ENCODE data around the gene SMIM30.

SMIM30 gene

GRCh38 chr7:113099284-113099919 is 19.0 kb downstream of the SMIM30 start:
- H3K36me3 ChIP-seq (ENCODE audit: control insufficient read depth, low read depth, low read length), result no peaks in the 10 kb centered on the region
- no peak overlapping the region for H3K27ac ChIP-seq (ENCODE audit: low read length)
- H3K4me3 ChIP-seq (ENCODE audit: low read length), result no peak overlapping the region
- H3K9me3 ChIP-seq (ENCODE audit: control insufficient read depth, low read depth, low read length), result no peaks in the 10 kb centered on the region
- no peaks in the 10 kb centered on the region for H3K4me1 ChIP-seq (ENCODE audit: control insufficient read depth, low read depth, low read length)
- H3K27me3 ChIP-seq (ENCODE audit: control insufficient read depth, insufficient read depth, low read length), result no peaks in the 10 kb centered on the region
- no peak overlapping the region for H3K9ac ChIP-seq (ENCODE audit: low read length)

- H3K27ac ChIP-seq (ENCODE audit: low read length), result no peak overlapping the region
- H3K36me3 ChIP-seq (ENCODE audit: control insufficient read depth, low read depth, low read length), result no peaks in the 10 kb centered on the region
- H3K4me3 ChIP-seq (ENCODE audit: low read length), result no peak overlapping the region
- no peaks in the 10 kb centered on the region for H3K27me3 ChIP-seq (ENCODE audit: control insufficient read depth, insufficient read depth, low read length)
- no peaks in the 10 kb centered on the region for H3K4me1 ChIP-seq (ENCODE audit: control insufficient read depth, low read depth, low read length)
- H3K9me3 ChIP-seq (ENCODE audit: control insufficient read depth, low read depth, low read length), result no peaks in the 10 kb centered on the region
- H3K9ac ChIP-seq (ENCODE audit: low read length), result no peak overlapping the region
Observed at GRCh38 chr7:113094517-113095249, 23.7 kb downstream of the SMIM30 start.

GRCh38 chr7:113093561-113093960 is 24.8 kb downstream of the SMIM30 start:
- no peaks in the 10 kb centered on the region for H3K4me1 ChIP-seq (ENCODE audit: control insufficient read depth, low read depth, low read length)
- H3K27me3 ChIP-seq (ENCODE audit: control insufficient read depth, insufficient read depth, low read length), result no peaks in the 10 kb centered on the region

DNA sequence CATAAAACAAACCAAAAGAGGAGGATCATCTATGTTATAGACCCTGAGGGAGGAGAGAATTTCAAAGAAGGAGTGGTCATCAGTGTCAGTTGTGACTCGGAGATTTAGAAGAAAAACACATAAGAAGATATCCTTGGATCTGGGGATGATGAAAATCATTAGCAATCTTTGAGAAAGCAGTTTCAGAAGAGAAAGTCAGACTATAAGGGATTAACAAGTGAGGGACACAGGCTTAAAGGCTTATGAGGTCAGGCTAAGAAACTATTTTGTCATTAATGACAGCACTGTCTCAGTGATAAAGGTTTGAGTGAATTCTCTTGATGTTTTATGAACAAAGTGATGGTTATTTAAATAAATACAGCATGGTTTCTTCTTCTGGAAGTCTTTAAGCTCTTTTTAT is 25.6 kb downstream of the SMIM30 start:
- no peak overlapping the region for H3K9ac ChIP-seq (ENCODE audit: low read length)
- no peaks in the 10 kb centered on the region for H3K27me3 ChIP-seq (ENCODE audit: control insufficient read depth, insufficient read depth, low read length)
- no peak overlapping the region for H3K27ac ChIP-seq (ENCODE audit: low read length)
- peaks cover 4% of the 10 kb centered on the region for H3K4me1 ChIP-seq (ENCODE audit: control insufficient read depth, low read depth, low read length)
- H3K36me3 ChIP-seq (ENCODE audit: control insufficient read depth, low read depth, low read length), result no peaks in the 10 kb centered on the region
- H3K9me3 ChIP-seq (ENCODE audit: control insufficient read depth, low read depth, low read length), result no peaks in the 10 kb centered on the region
- no peak overlapping the region for H3K4me3 ChIP-seq (ENCODE audit: low read length)

More at GRCh38 chr7:113093561-113093960, 24.8 kb downstream of the SMIM30 start:
- no peak overlapping the region for H3K4me3 ChIP-seq (ENCODE audit: low read length)
- no peaks in the 10 kb centered on the region for H3K9me3 ChIP-seq (ENCODE audit: control insufficient read depth, low read depth, low read length)
- no peaks in the 10 kb centered on the region for H3K36me3 ChIP-seq (ENCODE audit: control insufficient read depth, low read depth, low read length)
- no peak overlapping the region for H3K9ac ChIP-seq (ENCODE audit: low read length)
- no peak overlapping the region for H3K27ac ChIP-seq (ENCODE audit: low read length)

DNA sequence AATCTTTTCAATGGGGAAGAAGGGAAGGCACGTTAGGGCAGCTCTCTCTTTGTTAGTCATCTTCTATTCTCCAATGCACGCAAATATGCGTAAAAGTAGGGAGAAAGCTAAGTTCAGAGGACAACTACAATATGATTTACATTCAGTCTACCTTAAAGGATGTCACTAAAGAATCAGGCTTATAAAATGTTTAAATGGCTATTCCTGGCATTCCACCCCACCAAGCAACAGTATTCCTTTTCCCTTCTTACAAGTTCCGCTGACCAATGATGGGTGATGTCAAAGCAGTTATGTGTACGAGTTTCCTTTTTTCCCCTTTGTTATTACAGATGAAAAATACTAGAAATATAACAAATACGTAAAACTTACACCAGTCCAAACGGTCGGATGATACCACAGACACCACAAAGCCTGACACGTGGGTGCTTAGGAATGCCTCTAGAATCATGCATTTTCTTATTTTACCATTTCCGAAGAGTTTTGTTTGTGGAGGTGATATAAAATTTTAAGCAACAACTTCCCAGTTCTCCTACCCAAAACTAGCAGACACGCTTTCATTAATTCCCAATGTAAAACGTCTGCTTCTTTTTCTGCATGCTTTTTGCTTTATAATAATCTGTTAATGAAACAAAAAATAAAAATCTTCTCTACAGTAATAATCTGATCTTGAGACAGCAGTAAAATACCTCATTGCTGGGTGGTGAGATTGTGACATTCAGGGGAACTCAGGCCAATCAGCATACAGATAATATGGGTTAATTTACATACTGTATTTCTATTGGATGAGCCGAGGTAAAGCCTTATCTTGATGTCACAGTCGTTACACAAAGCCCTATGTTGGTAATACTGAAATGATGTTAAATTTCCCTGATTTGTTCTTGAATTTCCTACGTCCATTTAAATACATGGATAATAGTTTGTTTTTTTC is 31.0 kb downstream of the SMIM30 start:
- Histone ChIP-seq H3K9ac (ENCODE audit: low read length) (no peak overlapping the region), H3K4me3 (ENCODE audit: low read length) (peak overlapping the region; percentile 73), H3K36me3 (ENCODE audit: control insufficient read depth, low read depth, low read length) (no peaks in the 10 kb centered on the region), H3K9me3 (ENCODE audit: control insufficient read depth, low read depth, low read length) (no peaks in the 10 kb centered on the region), H3K4me1 (ENCODE audit: control insufficient read depth, low read depth, low read length) (peaks cover 19% of the 10 kb centered on the region), H3K27ac (ENCODE audit: low read length) (no peak overlapping the region), H3K27me3 (ENCODE audit: control insufficient read depth, insufficient read depth, low read length) (peaks cover 42% of the 10 kb centered on the region)

DNA sequence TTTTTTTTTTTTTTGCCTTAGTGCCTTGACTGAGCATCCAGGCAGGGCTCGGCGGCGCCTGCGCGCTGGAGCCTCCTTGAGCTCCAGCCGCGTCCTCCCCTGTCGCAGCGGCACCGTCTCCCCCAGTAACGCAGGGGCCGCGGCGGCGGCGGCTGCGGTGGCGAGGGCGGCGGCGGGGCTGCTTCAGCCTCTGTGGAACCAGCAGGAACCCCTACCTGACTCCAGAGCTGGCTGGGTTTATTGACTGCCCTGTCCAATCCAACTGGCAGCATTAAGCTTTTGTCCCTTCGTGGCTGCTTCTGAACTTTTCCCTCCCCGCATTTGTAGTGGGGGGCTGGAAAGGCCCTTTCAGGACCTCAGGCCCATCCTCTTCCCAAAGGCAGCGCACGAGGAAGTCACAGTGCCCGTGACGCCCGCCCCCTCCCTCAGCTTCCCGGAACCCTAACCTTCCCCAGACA is 31.9 kb downstream of the SMIM30 start, which contains the start of gene GPR85:
Gene GPR85 (minus strand): TSS at position 397 of the 458 bp plus-strand sequence. CDS start 2,106 bp downstream, outside the sequence.
- Histone ChIP-seq H3K4me1 (ENCODE audit: control insufficient read depth, low read depth, low read length) (peaks cover 19% of the 10 kb centered on the region), H3K4me3 (ENCODE audit: low read length) (peak within 1 kb of the TSS; percentile 73), H3K9ac (ENCODE audit: low read length) (peak within 1 kb of the TSS; percentile 59), H3K9me3 (ENCODE audit: control insufficient read depth, low read depth, low read length) (no peaks in the 10 kb centered on the region), H3K27me3 (ENCODE audit: control insufficient read depth, insufficient read depth, low read length) (peaks cover 51% of the 10 kb centered on the region), H3K36me3 (ENCODE audit: control insufficient read depth, low read depth, low read length) (no peaks in the 10 kb centered on the region), H3K27ac (ENCODE audit: low read length) (no peak within 1 kb of the TSS)

DNA sequence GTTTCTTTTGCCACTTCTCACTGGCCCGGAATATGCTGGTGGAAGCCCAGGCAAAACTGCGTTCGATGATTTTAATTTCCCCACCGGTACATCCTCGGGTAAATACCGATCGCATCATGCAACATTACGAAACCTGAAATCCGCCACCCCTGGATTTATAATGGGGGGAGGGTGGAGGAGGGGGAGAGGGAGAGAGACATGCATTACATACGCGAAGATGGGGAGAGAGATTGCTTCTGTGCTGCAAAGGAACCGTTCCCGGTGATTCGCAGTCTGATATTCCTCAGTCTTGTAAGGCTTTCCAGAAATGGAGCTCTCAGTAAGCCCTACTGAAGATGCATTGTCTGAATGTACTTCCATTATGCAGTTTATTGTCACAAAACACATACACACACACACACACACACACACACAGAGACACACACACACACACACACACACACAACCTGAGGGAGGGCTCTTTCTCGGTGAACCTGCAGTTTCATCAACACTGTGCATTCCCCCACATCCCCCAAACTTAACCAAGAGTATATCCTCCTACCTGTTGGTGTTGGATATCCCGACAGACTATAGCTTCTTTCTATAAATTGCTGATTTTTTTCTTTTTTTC is 32.5 kb downstream of the SMIM30 start:
- H3K27ac ChIP-seq (ENCODE audit: low read length), result no peak overlapping the region
- H3K36me3 ChIP-seq (ENCODE audit: control insufficient read depth, low read depth, low read length), result no peaks in the 10 kb centered on the region
- peak overlapping the region; percentile 46 for H3K4me3 ChIP-seq (ENCODE audit: low read length)
- H3K9ac ChIP-seq (ENCODE audit: low read length), result no peak overlapping the region
- H3K9me3 ChIP-seq (ENCODE audit: control insufficient read depth, low read depth, low read length), result no peaks in the 10 kb centered on the region
- H3K27me3 ChIP-seq (ENCODE audit: control insufficient read depth, insufficient read depth, low read length), result peaks cover 56% of the 10 kb centered on the region
- H3K4me1 ChIP-seq (ENCODE audit: control insufficient read depth, low read depth, low read length), result peaks cover 19% of the 10 kb centered on the region

DNA sequence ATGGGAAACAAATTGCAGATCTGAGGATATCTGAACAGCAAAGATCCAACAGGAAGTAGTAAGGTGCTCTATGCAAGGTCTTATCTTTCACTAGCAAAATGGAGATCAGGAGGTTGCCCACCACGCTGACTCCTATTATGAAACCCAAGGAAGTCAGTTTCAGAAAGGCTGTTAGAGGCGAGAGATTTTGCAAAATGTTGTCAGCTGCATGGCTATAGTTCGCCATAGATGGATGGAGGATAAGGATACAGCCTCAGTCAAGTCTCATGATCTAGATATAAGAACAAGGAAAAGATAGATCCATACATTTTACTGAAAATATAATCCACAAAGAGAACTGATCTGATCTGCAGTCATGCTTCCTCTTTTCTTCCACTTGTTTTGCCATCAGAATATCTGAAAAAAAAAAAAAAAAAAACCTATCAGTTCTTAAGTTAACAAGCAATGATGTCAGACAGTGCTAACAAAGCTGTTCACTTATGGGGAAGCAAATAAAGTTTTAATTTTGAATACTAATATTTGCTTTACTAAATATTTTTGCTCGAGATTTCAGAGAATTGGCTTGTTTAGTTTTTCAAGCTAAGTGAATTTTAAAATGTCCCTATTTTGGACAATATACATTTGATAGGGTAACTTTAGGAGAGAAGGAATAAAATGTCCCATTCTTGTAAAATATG is 33.7 kb downstream of the SMIM30 start:
- no peaks in the 10 kb centered on the region for H3K9me3 ChIP-seq (ENCODE audit: control insufficient read depth, low read depth, low read length)
- H3K9ac ChIP-seq (ENCODE audit: low read length), result no peak overlapping the region
- peaks cover 69% of the 10 kb centered on the region for H3K27me3 ChIP-seq (ENCODE audit: control insufficient read depth, insufficient read depth, low read length)
- no peak overlapping the region for H3K27ac ChIP-seq (ENCODE audit: low read length)
- no peaks in the 10 kb centered on the region for H3K36me3 ChIP-seq (ENCODE audit: control insufficient read depth, low read depth, low read length)
- H3K4me1 ChIP-seq (ENCODE audit: control insufficient read depth, low read depth, low read length), result peaks cover 19% of the 10 kb centered on the region
- no peak overlapping the region for H3K4me3 ChIP-seq (ENCODE audit: low read length)

- Histone ChIP-seq H3K9ac (ENCODE audit: low read length) (no peak overlapping the region), H3K9me3 (ENCODE audit: control insufficient read depth, low read depth, low read length) (no peaks in the 10 kb centered on the region), H3K36me3 (ENCODE audit: control insufficient read depth, low read depth, low read length) (no peaks in the 10 kb centered on the region), H3K4me1 (ENCODE audit: control insufficient read depth, low read depth, low read length) (peaks cover 19% of the 10 kb centered on the region), H3K4me3 (ENCODE audit: low read length) (no peak overlapping the region), H3K27ac (ENCODE audit: low read length) (no peak overlapping the region), H3K27me3 (ENCODE audit: control insufficient read depth, insufficient read depth, low read length) (peaks cover 76% of the 10 kb centered on the region)
Observed at GRCh38 chr7:113083816-113084495, 34.4 kb downstream of the SMIM30 start.

GRCh38 chr7:113083132-113083815 is 35.1 kb downstream of the SMIM30 start:
- Histone ChIP-seq H3K27me3 (ENCODE audit: control insufficient read depth, insufficient read depth, low read length) (peaks cover 82% of the 10 kb centered on the region), H3K4me3 (ENCODE audit: low read length) (no peak overlapping the region), H3K27ac (ENCODE audit: low read length) (no peak overlapping the region), H3K9ac (ENCODE audit: low read length) (no peak overlapping the region), H3K4me1 (ENCODE audit: control insufficient read depth, low read depth, low read length) (peaks cover 19% of the 10 kb centered on the region), H3K9me3 (ENCODE audit: control insufficient read depth, low read depth, low read length) (no peaks in the 10 kb centered on the region), H3K36me3 (ENCODE audit: control insufficient read depth, low read depth, low read length) (no peaks in the 10 kb centered on the region)

All from iPS-18a (cell line).